Kidney epithelial cell (primary cell): ENCODE data around the gene CTIF. TPM values are rescaled to one million over a fixed set of nuclear protein-coding genes. Genes with fewer than 3 reads are reported as not detected.

Experiments used
- DNase-seq: peaks from one replicate; pipeline ENCODE4 v3.0.0-alpha.2; 2010; ENCODE audit warnings: low read depth
- H3K27me3 ChIP-seq: 2 replicates; pipeline ENCODE4 v1.6.0; 2011; ENCODE audit warnings: low read length; ENCODE audit not compliant: control insufficient read depth, insufficient read depth
- H3K36me3 ChIP-seq: 2 replicates; pipeline ENCODE4 v1.5.1; 2011; ENCODE audit warnings: low read length; ENCODE audit not compliant: control insufficient read depth, insufficient read depth
- H3K4me3 ChIP-seq: 2 replicates; pipeline ENCODE4 v1.5.1; 2011; ENCODE audit warnings: low read depth, mild to moderate bottlenecking, control low read depth, low read length
- CTCF ChIP-seq: IDR thresholded peaks from 2 replicates; pipeline ENCODE4 v1.5.1; 2011; ENCODE audit warnings: mild to moderate bottlenecking, moderate library complexity, low read length, control low read depth, inconsistent platforms; ENCODE audit not compliant: insufficient read depth, poor library complexity, severe bottlenecking
- total RNA-seq: library from RNA; depleted of rRNA; stranded (reverse); fragments of >200 nt; gene quantifications from 2 replicates; pipeline ENCODE4 v1.2.3, GENCODE V29; 2015

CTIF gene
- total RNA-seq, 1 donor from 2014 or later = 24.3 TPM

GRCh38 chr18:48861181-48861708, 322.4 kb downstream of the CTIF start:
- no peak for DNase-seq
- Histone ChIP-seq H3K36me3 (no peaks in the 10 kb centered on the region), H3K27me3 (no peaks in the 10 kb centered on the region), H3K4me3 (no peak overlapping the region)
- TF ChIP-seq CTCF = no peak

- no peak for TF ChIP-seq CTCF
- Histone ChIP-seq H3K27me3 (no peaks in the 10 kb centered on the region), H3K4me3 (no peak overlapping the region), H3K36me3 (no peaks in the 10 kb centered on the region)
- no peak for DNase-seq
Observed at GRCh38 chr18:48862132-48862531, 323.3 kb downstream of the CTIF start.

GRCh38 chr18:48862678-48863270, 323.9 kb downstream of the CTIF start:
- H3K27me3 ChIP-seq = no peaks in the 10 kb centered on the region
- no peak for TF ChIP-seq CTCF
- DNase-seq = no peak
- H3K4me3 ChIP-seq = no peak overlapping the region
- no peaks in the 10 kb centered on the region for H3K36me3 ChIP-seq

GRCh38 chr18:48863432-48864065, 324.7 kb downstream of the CTIF start:
- Histone ChIP-seq H3K27me3 (no peaks in the 10 kb centered on the region), H3K36me3 (no peaks in the 10 kb centered on the region), H3K4me3 (no peak overlapping the region)
- TF ChIP-seq CTCF = no peak
- DNase-seq = no peak

- Histone ChIP-seq H3K36me3 (no peaks in the 10 kb centered on the region), H3K27me3 (no peaks in the 10 kb centered on the region), H3K4me3 (no peak overlapping the region)
- TF ChIP-seq CTCF = no peak
- no peak for DNase-seq
Observed at GRCh38 chr18:48864876-48865275, 326.0 kb downstream of the CTIF start.
